HEK293 (cell line): ENCODE results near the gene BAHD1.

Experiments
- BCL11A ChIP-seq: fragments of 450-650 bp; formaldehyde crosslinking; IDR thresholded peaks from 2 replicates; pipeline ENCODE4 v1.5.1; 2016; ENCODE audit warnings: low read depth, missing biosample characterization, missing genetic modification characterization
- OSR2 ChIP-seq: fragments of 450-650 bp; formaldehyde crosslinking; IDR thresholded peaks from 2 replicates; pipeline ENCODE4 v1.5.1; 2016; ENCODE audit warnings: missing biosample characterization, missing genetic modification characterization
- RBAK ChIP-seq: fragments of 450-650 bp; formaldehyde crosslinking; IDR thresholded peaks from 2 replicates; pipeline ENCODE4 v1.5.1; 2016; ENCODE audit warnings: missing biosample characterization, missing genetic modification characterization
- SP7 ChIP-seq: fragments of 450-650 bp; formaldehyde crosslinking; IDR thresholded peaks from 2 replicates; pipeline ENCODE4 v1.5.1; 2016; ENCODE audit warnings: missing biosample characterization, missing genetic modification characterization
- YY1 ChIP-seq: fragments of 450-650 bp; formaldehyde crosslinking; IDR thresholded peaks from 2 replicates; pipeline ENCODE4 v1.5.1; 2018; ENCODE audit warnings: missing biosample characterization, missing genetic modification characterization
- ZFP41 ChIP-seq: fragments of 450-650 bp; formaldehyde crosslinking; IDR thresholded peaks from 2 replicates; pipeline ENCODE4 v1.5.1; 2016; ENCODE audit warnings: missing biosample characterization, missing genetic modification characterization, borderline replicate concordance
- ZNF114 ChIP-seq: fragments of 450-650 bp; formaldehyde crosslinking; IDR thresholded peaks from 2 replicates; pipeline ENCODE4 v1.5.0; 2017; ENCODE audit warnings: missing biosample characterization, missing genetic modification characterization
- ZNF121 ChIP-seq: fragments of 450-650 bp; formaldehyde crosslinking; IDR thresholded peaks from 2 replicates; pipeline ENCODE4 v1.5.1; 2016; ENCODE audit warnings: missing biosample characterization, missing genetic modification characterization
- ZNF16 ChIP-seq: fragments of 450-650 bp; formaldehyde crosslinking; IDR thresholded peaks from 2 replicates; pipeline ENCODE4 v1.5.1; 2016; ENCODE audit warnings: low read depth, missing biosample characterization, missing genetic modification characterization
- ZNF175 ChIP-seq: fragments of 450-650 bp; formaldehyde crosslinking; IDR thresholded peaks from 2 replicates; pipeline ENCODE4 v1.5.1; 2016; ENCODE audit warnings: missing biosample characterization, missing genetic modification characterization
- ZNF354C ChIP-seq: fragments of 450-650 bp; formaldehyde crosslinking; IDR thresholded peaks from 2 replicates; pipeline ENCODE4 v1.5.1; 2016; ENCODE audit warnings: missing biosample characterization, missing genetic modification characterization, low read depth, borderline replicate concordance
- ZNF391 ChIP-seq: fragments of 450-650 bp; formaldehyde crosslinking; IDR thresholded peaks from 2 replicates; pipeline ENCODE4 v1.5.1; 2016; ENCODE audit warnings: low read depth, missing biosample characterization, missing genetic modification characterization, borderline replicate concordance
- ZNF433 ChIP-seq: fragments of 450-650 bp; formaldehyde crosslinking; IDR thresholded peaks from 2 replicates; pipeline ENCODE4 v1.5.1; 2016; ENCODE audit warnings: missing biosample characterization, missing genetic modification characterization, low read depth
- ZNF600 ChIP-seq: fragments of 450-650 bp; formaldehyde crosslinking; IDR thresholded peaks from 2 replicates; pipeline ENCODE4 v1.5.1; 2016; ENCODE audit warnings: missing biosample characterization, missing genetic modification characterization
- ZNF621 ChIP-seq: fragments of 450-650 bp; formaldehyde crosslinking; IDR thresholded peaks from 2 replicates; pipeline ENCODE4 v1.5.1; 2017; ENCODE audit warnings: missing biosample characterization, missing genetic modification characterization
- ZNF701 ChIP-seq: fragments of 450-650 bp; formaldehyde crosslinking; IDR thresholded peaks from 2 replicates; pipeline ENCODE4 v1.5.1; 2016; ENCODE audit warnings: missing biosample characterization, missing genetic modification characterization
- TF ChIP-seq, protein P1 (sequence below): fragments of 450-650 bp; formaldehyde crosslinking; IDR thresholded peaks from 2 replicates; pipeline ENCODE4 v1.5.1; 2016; ENCODE audit warnings: missing biosample characterization, missing genetic modification characterization
- TF ChIP-seq, protein P2 (sequence below): sonication (generic); formaldehyde crosslinking; IDR thresholded peaks from 2 replicates; pipeline ENCODE4 v1.8.1; 2022; ENCODE audit warnings: mild to moderate bottlenecking, moderate library complexity, missing genetic modification reagents
- TF ChIP-seq, protein P3 (sequence below): fragments of 450-650 bp; formaldehyde crosslinking; IDR thresholded peaks from 2 replicates; pipeline ENCODE4 v1.5.1; 2016; ENCODE audit warnings: missing biosample characterization, missing genetic modification characterization
- TF ChIP-seq, protein P4 (sequence below): fragments of 450-650 bp; formaldehyde crosslinking; IDR thresholded peaks from 2 replicates; pipeline ENCODE4 v1.5.1; 2017; ENCODE audit warnings: missing biosample characterization, missing genetic modification characterization
- TF ChIP-seq, protein P5 (sequence below): fragments of 450-650 bp; formaldehyde crosslinking; IDR thresholded peaks from 2 replicates; pipeline ENCODE4 v1.5.1; 2016; ENCODE audit warnings: missing biosample characterization, missing genetic modification characterization
- TF ChIP-seq, protein P6 (sequence below): fragments of 450-650 bp; formaldehyde crosslinking; conservative IDR thresholded peaks from 2 replicates; pipeline ENCODE4 v1.5.1; 2016; ENCODE audit warnings: low read depth, missing biosample characterization, missing genetic modification characterization
- TF ChIP-seq, protein P7 (sequence below): fragments of 450-650 bp; formaldehyde crosslinking; IDR thresholded peaks from 2 replicates; pipeline ENCODE4 v1.5.1; 2016; ENCODE audit warnings: missing biosample characterization, missing genetic modification characterization, low read depth

BAHD1 gene

DNA sequence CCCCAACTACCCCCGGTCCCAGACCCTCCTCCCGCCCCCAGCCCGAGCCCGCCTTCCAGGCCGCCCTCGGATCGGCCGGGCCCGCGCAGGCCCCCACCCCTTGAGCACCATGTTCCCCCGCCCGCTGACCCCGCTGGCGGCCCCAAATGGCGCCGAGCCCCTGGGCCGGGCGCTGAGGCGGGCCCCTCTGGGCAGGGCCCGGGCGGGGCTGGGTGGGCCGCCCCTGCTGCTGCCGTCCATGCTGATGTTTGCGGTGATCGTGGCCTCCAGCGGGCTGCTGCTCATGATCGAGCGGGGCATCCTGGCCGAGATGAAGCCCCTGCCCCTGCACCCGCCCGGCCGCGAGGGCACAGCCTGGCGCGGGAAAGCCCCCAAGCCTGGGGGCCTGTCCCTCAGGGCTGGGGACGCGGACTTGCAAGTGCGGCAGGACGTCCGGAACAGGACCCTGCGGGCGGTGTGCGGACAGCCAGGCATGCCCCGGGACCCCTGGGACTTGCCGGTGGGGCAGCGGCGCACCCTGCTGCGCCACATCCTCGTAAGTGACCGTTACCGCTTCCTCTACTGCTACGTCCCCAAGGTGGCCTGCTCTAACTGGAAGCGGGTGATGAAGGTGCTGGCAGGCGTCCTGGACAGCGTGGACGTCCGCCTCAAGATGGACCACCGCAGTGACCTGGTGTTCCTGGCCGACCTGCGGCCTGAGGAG is 30.5 kb downstream of the BAHD1 start (continued):
- TF ChIP-seq RBAK (tag by site-specific recombination) (no peak), BCL11A (peak; percentile 47; the same call in 1 of the 2 replicates), ZNF175 (no peak), ZNF121 (tag by site-specific recombination) (no peak), ZNF391 (no peak), ZNF354C (no peak), ZNF433 (tag by site-specific recombination) (no peak), ZFP41 (no peak), YY1 (tag by site-specific recombination) (peak; percentile 46; the same call in 1 of the 2 replicates), ZNF621 (no peak), ZNF16 (tag by site-specific recombination) (no peak), SP7 (0 out of 2 replicates have a peak, but pooled peaks have one; percentile 22), ZNF600 (tag by site-specific recombination) (peak; percentile 61), ZNF114 (no peak), ZNF701 (tag by site-specific recombination) (no peak), OSR2 (tag by site-specific recombination) (no peak)
- TF ChIP-seq, protein P1, sequence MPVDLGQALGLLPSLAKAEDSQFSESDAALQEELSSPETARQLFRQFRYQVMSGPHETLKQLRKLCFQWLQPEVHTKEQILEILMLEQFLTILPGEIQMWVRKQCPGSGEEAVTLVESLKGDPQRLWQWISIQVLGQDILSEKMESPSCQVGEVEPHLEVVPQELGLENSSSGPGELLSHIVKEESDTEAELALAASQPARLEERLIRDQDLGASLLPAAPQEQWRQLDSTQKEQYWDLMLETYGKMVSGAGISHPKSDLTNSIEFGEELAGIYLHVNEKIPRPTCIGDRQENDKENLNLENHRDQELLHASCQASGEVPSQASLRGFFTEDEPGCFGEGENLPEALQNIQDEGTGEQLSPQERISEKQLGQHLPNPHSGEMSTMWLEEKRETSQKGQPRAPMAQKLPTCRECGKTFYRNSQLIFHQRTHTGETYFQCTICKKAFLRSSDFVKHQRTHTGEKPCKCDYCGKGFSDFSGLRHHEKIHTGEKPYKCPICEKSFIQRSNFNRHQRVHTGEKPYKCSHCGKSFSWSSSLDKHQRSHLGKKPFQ (tag by site-specific recombination): no peak
- TF ChIP-seq, protein P2, sequence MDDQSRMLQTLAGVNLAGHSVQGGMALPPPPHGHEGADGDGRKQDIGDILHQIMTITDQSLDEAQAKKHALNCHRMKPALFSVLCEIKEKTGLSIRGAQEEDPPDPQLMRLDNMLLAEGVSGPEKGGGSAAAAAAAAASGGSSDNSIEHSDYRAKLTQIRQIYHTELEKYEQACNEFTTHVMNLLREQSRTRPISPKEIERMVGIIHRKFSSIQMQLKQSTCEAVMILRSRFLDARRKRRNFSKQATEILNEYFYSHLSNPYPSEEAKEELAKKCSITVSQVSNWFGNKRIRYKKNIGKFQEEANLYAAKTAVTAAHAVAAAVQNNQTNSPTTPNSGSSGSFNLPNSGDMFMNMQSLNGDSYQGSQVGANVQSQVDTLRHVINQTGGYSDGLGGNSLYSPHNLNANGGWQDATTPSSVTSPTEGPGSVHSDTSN (CRISPR knock-in tag): no peak
- TF ChIP-seq, protein P3, sequence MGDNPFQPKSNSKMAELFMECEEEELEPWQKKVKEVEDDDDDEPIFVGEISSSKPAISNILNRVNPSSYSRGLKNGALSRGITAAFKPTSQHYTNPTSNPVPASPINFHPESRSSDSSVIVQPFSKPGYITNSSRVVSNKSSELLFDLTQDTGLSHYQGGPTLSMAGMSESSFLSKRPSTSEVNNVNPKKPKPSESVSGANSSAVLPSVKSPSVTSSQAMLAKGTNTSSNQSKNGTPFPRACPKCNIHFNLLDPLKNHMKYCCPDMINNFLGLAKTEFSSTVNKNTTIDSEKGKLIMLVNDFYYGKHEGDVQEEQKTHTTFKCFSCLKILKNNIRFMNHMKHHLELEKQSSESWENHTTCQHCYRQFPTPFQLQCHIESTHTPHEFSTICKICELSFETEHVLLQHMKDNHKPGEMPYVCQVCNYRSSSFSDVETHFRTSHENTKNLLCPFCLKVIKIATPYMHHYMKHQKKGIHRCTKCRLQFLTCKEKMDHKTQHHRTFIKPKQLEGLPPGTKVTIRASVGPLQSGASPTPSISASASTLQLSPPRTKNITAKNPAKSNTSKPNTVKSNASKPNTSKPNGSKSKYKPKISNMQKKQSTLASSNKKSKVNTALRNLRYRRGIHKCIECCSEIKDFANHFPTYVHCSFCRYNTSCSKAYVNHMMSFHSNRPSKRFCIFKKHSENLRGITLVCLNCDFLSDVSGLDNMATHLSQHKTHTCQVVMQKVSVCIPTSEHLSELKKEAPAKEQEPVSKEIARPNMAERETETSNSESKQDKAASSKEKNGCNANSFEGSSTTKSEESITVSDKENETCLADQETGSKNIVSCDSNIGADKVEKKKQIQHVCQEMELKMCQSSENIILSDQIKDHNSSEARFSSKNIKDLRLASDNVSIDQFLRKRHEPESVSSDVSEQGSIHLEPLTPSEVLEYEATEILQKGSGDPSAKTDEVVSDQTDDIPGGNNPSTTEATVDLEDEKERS (tag by site-specific recombination): no peak
- TF ChIP-seq, protein P4, sequence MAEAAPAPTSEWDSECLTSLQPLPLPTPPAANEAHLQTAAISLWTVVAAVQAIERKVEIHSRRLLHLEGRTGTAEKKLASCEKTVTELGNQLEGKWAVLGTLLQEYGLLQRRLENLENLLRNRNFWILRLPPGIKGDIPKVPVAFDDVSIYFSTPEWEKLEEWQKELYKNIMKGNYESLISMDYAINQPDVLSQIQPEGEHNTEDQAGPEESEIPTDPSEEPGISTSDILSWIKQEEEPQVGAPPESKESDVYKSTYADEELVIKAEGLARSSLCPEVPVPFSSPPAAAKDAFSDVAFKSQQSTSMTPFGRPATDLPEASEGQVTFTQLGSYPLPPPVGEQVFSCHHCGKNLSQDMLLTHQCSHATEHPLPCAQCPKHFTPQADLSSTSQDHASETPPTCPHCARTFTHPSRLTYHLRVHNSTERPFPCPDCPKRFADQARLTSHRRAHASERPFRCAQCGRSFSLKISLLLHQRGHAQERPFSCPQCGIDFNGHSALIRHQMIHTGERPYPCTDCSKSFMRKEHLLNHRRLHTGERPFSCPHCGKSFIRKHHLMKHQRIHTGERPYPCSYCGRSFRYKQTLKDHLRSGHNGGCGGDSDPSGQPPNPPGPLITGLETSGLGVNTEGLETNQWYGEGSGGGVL: peak; percentile 29
- TF ChIP-seq, protein P5, sequence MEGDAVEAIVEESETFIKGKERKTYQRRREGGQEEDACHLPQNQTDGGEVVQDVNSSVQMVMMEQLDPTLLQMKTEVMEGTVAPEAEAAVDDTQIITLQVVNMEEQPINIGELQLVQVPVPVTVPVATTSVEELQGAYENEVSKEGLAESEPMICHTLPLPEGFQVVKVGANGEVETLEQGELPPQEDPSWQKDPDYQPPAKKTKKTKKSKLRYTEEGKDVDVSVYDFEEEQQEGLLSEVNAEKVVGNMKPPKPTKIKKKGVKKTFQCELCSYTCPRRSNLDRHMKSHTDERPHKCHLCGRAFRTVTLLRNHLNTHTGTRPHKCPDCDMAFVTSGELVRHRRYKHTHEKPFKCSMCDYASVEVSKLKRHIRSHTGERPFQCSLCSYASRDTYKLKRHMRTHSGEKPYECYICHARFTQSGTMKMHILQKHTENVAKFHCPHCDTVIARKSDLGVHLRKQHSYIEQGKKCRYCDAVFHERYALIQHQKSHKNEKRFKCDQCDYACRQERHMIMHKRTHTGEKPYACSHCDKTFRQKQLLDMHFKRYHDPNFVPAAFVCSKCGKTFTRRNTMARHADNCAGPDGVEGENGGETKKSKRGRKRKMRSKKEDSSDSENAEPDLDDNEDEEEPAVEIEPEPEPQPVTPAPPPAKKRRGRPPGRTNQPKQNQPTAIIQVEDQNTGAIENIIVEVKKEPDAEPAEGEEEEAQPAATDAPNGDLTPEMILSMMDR (tag by site-specific recombination): no peak; the same call in 1 of the 2 replicates
- TF ChIP-seq, protein P6, sequence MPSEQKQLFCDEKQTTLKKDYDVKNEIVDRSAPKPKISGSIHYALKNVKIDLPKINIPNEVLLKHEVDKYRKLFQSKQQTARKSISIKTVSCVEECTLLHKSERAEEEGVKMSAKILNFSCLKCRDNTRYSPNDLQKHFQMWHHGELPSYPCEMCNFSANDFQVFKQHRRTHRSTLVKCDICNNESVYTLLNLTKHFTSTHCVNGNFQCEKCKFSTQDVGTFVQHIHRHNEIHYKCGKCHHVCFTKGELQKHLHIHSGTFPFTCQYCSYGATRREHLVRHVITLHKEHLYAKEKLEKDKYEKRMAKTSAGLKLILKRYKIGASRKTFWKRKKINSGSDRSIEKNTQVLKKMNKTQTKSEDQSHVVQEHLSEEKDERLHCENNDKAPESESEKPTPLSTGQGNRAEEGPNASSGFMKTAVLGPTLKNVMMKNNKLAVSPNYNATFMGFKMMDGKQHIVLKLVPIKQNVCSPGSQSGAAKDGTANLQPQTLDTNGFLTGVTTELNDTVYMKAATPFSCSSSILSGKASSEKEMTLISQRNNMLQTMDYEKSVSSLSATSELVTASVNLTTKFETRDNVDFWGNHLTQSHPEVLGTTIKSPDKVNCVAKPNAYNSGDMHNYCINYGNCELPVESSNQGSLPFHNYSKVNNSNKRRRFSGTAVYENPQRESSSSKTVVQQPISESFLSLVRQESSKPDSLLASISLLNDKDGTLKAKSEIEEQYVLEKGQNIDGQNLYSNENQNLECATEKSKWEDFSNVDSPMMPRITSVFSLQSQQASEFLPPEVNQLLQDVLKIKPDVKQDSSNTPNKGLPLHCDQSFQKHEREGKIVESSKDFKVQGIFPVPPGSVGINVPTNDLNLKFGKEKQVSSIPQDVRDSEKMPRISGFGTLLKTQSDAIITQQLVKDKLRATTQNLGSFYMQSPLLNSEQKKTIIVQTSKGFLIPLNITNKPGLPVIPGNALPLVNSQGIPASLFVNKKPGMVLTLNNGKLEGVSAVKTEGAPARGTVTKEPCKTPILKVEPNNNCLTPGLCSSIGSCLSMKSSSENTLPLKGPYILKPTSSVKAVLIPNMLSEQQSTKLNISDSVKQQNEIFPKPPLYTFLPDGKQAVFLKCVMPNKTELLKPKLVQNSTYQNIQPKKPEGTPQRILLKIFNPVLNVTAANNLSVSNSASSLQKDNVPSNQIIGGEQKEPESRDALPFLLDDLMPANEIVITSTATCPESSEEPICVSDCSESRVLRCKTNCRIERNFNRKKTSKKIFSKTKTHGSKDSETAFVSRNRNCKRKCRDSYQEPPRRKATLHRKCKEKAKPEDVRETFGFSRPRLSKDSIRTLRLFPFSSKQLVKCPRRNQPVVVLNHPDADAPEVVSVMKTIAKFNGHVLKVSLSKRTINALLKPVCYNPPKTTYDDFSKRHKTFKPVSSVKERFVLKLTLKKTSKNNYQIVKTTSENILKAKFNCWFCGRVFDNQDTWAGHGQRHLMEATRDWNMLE: no peak
- TF ChIP-seq, protein P7, sequence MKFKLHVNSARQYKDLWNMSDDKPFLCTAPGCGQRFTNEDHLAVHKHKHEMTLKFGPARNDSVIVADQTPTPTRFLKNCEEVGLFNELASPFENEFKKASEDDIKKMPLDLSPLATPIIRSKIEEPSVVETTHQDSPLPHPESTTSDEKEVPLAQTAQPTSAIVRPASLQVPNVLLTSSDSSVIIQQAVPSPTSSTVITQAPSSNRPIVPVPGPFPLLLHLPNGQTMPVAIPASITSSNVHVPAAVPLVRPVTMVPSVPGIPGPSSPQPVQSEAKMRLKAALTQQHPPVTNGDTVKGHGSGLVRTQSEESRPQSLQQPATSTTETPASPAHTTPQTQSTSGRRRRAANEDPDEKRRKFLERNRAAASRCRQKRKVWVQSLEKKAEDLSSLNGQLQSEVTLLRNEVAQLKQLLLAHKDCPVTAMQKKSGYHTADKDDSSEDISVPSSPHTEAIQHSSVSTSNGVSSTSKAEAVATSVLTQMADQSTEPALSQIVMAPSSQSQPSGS: no peak
